ENCODE results near the gene VAMP5. TPM values are rescaled to one million over a fixed set of nuclear protein-coding genes. Genes with fewer than 3 reads are reported as not detected.
A peak's percentile ranks its signal among the peaks of the same experiment; 100 is the strongest.

The VAMP5 gene
- total and polyA plus RNA-seq, 4 donors = 9.7 to 74.6 (median 40.2) TPM

- peak; percentile 92 for DNase-seq (ENCODE audit: low spot score)
- Histone ChIP-seq H3K27me3 (ENCODE audit: control insufficient read depth in 4 of 4, insufficient read depth in 4 of 4, low read length in 3 of 4) (no peaks in the 10 kb centered on the region), H3K9me3 (ENCODE audit: control insufficient read depth in 4 of 4, low read length in 3 of 4) (no peaks in the 10 kb centered on the region), H3K27ac (ENCODE audit: low read depth in 1 of 2, low read length in 2 of 2) (peak within 1 kb of the TSS; percentile 84 to 89), H3K4me3 (ENCODE audit: low read depth in 1 of 3, low read length in 3 of 3) (peak within 1 kb of the TSS; percentile 77 to 91 (median 87)), H3K36me3 (ENCODE audit: control insufficient read depth in 4 of 4, insufficient read depth in 3 of 4, low read depth in 1 of 4, low read length in 3 of 4) (peaks cover 3 to 16% (median 6%) of the 10 kb centered on the region in 4 donors), H3K4me1 (ENCODE audit: control insufficient read depth in 4 of 4, insufficient read depth in 4 of 4, low read length in 3 of 4) (peaks cover 14 to 50% (median 39%) of the 10 kb centered on the region in 4 donors), H3K9ac (ENCODE audit: low read depth in 1 of 2, low read length in 2 of 2) (peak within 1 kb of the TSS; percentile 60 to 94)
- TF ChIP-seq GABPA (IDR thresholded peaks at IDR 0.05 in 1 of 2, conservative IDR thresholded peaks at IDR 0.05 in 1 of 2) = peak in 1 of 2 donors; percentile 84
- TF ChIP-seq TAF1 (conservative IDR thresholded peaks at IDR 0.05) = peak; percentile 83
- TF ChIP-seq SP1 (IDR thresholded peaks at IDR 0.05) = peak; percentile 78
- TF ChIP-seq ZBTB33 (IDR thresholded peaks at IDR 0.05) = no peak
- peak in 1 of 2 donors; percentile 27 for TF ChIP-seq RAD21 (IDR thresholded peaks at IDR 0.05)
- no peak for TF ChIP-seq ATF3 (IDR thresholded peaks at IDR 0.05)
- TF ChIP-seq FOXA1 (IDR thresholded peaks at IDR 0.05) = no peak
- peak; percentile 65 for TF ChIP-seq REST (IDR thresholded peaks at IDR 0.05)
- peak in 1 of 2 donors; percentile 36 for TF ChIP-seq HNF4A (conservative IDR thresholded peaks at IDR 0.05)
- TF ChIP-seq RXRA (IDR thresholded peaks at IDR 0.05) = peak; percentile 42 to 65
- peak; percentile 98 for TF ChIP-seq YY1 (IDR thresholded peaks at IDR 0.05)
- TF ChIP-seq JUND (IDR thresholded peaks at IDR 0.05) = no peak
- under 1% methylated on average over 47 of the region's 47 CpGs for WGBS
Observed at GRCh38 chr2:85595301-85596025, 11.2 kb downstream of the VAMP5 start, which contains the start of gene RNF181. Gene RNF181 (plus strand): TSS chr2:85595745. CDS start chr2:85595764, 19 bp downstream.

- peak overlapping the region; percentile 80 to 84 for H3K27ac ChIP-seq (ENCODE audit: low read depth in 1 of 2, low read length in 2 of 2)
- peaks cover 3 to 16% (median 6%) of the 10 kb centered on the region in 4 donors for H3K36me3 ChIP-seq (ENCODE audit: control insufficient read depth in 4 of 4, insufficient read depth in 3 of 4, low read depth in 1 of 4, low read length in 3 of 4)
- WGBS = 2% methylated on average over 10 of the region's 10 CpGs
- no peak for DNase-seq (ENCODE audit: low spot score)
- H3K4me1 ChIP-seq (ENCODE audit: control insufficient read depth in 4 of 4, insufficient read depth in 4 of 4, low read length in 3 of 4) = peaks cover 14 to 52% (median 39%) of the 10 kb centered on the region in 4 donors
- H3K4me3 ChIP-seq (ENCODE audit: low read depth in 1 of 3, low read length in 3 of 3) = peak overlapping the region; percentile 77 to 91 (median 87)
- no peaks in the 10 kb centered on the region for H3K9me3 ChIP-seq (ENCODE audit: control insufficient read depth in 4 of 4, low read length in 3 of 4)
- no peaks in the 10 kb centered on the region for H3K27me3 ChIP-seq (ENCODE audit: control insufficient read depth in 4 of 4, insufficient read depth in 4 of 4, low read length in 3 of 4)
- H3K9ac ChIP-seq (ENCODE audit: low read depth in 1 of 2, low read length in 2 of 2) = peak overlapping the region; percentile 40 to 94
- no peak for TF ChIP-seq FOXA2 (IDR thresholded peaks at IDR 0.05)
- TF ChIP-seq JUND (IDR thresholded peaks at IDR 0.05) = no peak
- TF ChIP-seq FOXA1 (IDR thresholded peaks at IDR 0.05) = no peak
- no peak for TF ChIP-seq HNF4G (IDR thresholded peaks at IDR 0.05)
- no peak for TF ChIP-seq SP1 (IDR thresholded peaks at IDR 0.05)
- TF ChIP-seq HNF4A (conservative IDR thresholded peaks at IDR 0.05) = no peak
- no peak for TF ChIP-seq MAX (IDR thresholded peaks at IDR 0.05)
- TF ChIP-seq REST (IDR thresholded peaks at IDR 0.05) = no peak
- TF ChIP-seq YY1 (IDR thresholded peaks at IDR 0.05) = no peak
- TF ChIP-seq EGR1 (IDR thresholded peaks at IDR 0.05; ENCODE audit: low read depth in 2 of 2) = no peak
- no peak for TF ChIP-seq RAD21 (IDR thresholded peaks at IDR 0.05)
- TF ChIP-seq GABPA (IDR thresholded peaks at IDR 0.05 in 1 of 2, conservative IDR thresholded peaks at IDR 0.05 in 1 of 2) = no peak
- no peak for TF ChIP-seq ZBTB33 (IDR thresholded peaks at IDR 0.05)
- no peak for TF ChIP-seq TAF1 (conservative IDR thresholded peaks at IDR 0.05)
- no peak for TF ChIP-seq RXRA (IDR thresholded peaks at IDR 0.05)
- TF ChIP-seq ATF3 (IDR thresholded peaks at IDR 0.05) = no peak
Observed at GRCh38 chr2:85596026-85596333, 11.7 kb downstream of the VAMP5 start.
